Esophagus squamous epithelium (tissue), 4 donors: ENCODE data around the gene NFIB.

Experiments used
- POLR2A ChIP-seq, 4 donors: fragments of 450-650 bp; IDR thresholded peaks; one replicate each; pipeline ENCODE4 v1.6.1; 2017; ENCODE audit warnings: antibody characterized with exemption in 4 of 4, mild to moderate bottlenecking in 4 of 4, moderate library complexity in 3 of 4
- TF ChIP-seq, protein P1 (sequence below), 6 experiments: fragments of 450-650 bp in 4 of 6; fragments of 200-600 bp in 2 of 6; sonication (generic) in 2 of 6; IDR thresholded peaks; one replicate each; pipeline ENCODE4 v1.5.1; 2016 to 2019; ENCODE audit warnings: antibody characterized with exemption in 6 of 6, mild to moderate bottlenecking in 4 of 6, moderate library complexity in 4 of 6

DNA sequence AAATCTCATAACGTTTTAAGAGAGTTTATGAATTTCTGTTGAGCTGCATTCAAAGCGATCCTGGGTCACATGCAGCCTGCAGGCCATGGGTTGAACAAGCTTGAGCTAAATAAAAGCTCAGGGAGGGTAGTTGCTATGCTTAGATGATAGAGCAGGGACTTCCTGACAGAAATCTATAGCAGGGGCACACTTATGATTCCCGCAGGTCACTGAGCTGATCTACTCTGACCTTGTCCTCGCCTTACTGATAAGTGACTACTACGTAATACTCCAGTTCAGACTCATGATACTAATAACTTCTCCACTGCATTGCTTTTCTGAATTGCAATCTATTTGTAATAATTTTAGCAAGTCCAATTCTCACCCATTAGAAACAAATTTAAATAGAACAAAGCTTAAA lies 90.9 kb downstream of the NFIB start:
- TF ChIP-seq, protein P1, sequence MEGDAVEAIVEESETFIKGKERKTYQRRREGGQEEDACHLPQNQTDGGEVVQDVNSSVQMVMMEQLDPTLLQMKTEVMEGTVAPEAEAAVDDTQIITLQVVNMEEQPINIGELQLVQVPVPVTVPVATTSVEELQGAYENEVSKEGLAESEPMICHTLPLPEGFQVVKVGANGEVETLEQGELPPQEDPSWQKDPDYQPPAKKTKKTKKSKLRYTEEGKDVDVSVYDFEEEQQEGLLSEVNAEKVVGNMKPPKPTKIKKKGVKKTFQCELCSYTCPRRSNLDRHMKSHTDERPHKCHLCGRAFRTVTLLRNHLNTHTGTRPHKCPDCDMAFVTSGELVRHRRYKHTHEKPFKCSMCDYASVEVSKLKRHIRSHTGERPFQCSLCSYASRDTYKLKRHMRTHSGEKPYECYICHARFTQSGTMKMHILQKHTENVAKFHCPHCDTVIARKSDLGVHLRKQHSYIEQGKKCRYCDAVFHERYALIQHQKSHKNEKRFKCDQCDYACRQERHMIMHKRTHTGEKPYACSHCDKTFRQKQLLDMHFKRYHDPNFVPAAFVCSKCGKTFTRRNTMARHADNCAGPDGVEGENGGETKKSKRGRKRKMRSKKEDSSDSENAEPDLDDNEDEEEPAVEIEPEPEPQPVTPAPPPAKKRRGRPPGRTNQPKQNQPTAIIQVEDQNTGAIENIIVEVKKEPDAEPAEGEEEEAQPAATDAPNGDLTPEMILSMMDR (IDR thresholded peaks at IDR 0.05): no peak
- TF ChIP-seq POLR2A (IDR thresholded peaks at IDR 0.05): no peak
